Measurements from ENCODE around the gene CHCHD1. TPM values are rescaled to one million over a fixed set of nuclear protein-coding genes. Genes with fewer than 3 reads are reported as not detected.

The CHCHD1 gene
- polyA plus RNA-seq, 3 donors = 15.0 to 85.0 (median 72.3) TPM

DNA sequence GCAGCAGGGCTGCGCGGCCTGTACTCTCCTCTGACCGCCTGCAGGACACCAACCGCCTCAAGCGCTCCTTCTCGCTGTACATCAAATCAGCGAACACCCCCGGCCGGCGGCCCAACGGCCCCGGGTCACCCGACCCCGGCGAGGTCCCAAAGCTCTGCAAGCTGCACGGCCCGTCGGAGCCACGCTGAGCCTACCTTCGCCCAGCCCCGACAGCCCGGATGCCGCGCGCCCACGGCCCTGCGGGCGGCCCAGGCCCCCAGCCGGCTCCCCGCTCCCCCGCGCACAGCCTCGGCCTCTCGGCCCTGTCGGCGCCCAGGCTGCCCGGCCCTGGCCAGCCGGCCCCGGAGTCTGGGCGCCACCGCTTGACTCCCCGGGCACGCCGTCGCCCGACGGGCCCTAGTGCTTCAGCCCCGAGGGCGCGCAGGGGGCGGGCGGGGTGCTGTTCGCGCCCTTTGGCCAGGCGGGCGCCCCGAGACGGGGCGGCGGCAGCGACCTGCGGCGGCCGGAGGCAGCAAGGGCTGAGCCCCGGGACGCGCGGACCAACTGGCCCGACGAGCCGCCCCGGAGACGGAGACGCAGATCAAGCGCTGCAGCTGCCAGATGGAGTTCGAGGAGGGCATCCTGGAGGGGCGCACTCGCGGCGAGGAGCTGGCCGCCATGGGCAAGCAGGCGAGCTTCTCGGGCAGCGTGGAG lies 48.8 kb upstream of the CHCHD1 start:
- Histone ChIP-seq H3K9ac (ENCODE audit: insufficient read depth, low read length, poor library complexity, severe bottlenecking) (no peak overlapping the region), H3K9me3 (replicated peaks in 1 of 2; ENCODE audit: control insufficient read depth in 1 of 2, insufficient read depth in 1 of 2, low read length in 2 of 2) (no peaks in the 10 kb centered on the region), H3K27ac (ENCODE audit: low read depth in 1 of 2, low read length in 2 of 2) (no peak overlapping the region), H3K4me3 (replicated peaks in 1 of 3; ENCODE audit: low read depth in 2 of 3, low read length in 3 of 3) (no peak overlapping the region), H3K79me2 (ENCODE audit: insufficient read depth, low read length) (peaks cover 40% of the 10 kb centered on the region), H3K27me3 (ENCODE audit: control insufficient read depth in 2 of 2, insufficient read depth in 2 of 2, low read length in 2 of 2) (no peaks in the 10 kb centered on the region), H3K36me3 (replicated peaks in 1 of 2; ENCODE audit: control insufficient read depth in 1 of 2, insufficient read depth in 2 of 2, low read length in 2 of 2) (peaks cover 17 to 36% of the 10 kb centered on the region in 2 donors), H2AFZ (ENCODE audit: insufficient read depth, low read depth, low read length, poor library complexity, severe bottlenecking) (no peak overlapping the region), H4K20me1 (ENCODE audit: insufficient read depth, low read length) (no peaks in the 10 kb centered on the region), H3K4me2 (replicated peaks; ENCODE audit: extremely low read depth, low read length, poor library complexity, severe bottlenecking) (no peak overlapping the region), H3K4me1 (ENCODE audit: control insufficient read depth in 1 of 2, insufficient read depth in 2 of 2, low read length in 2 of 2) (peaks cover 5 to 11% of the 10 kb centered on the region in 2 donors)
- H3K4me1 Mint-ChIP-seq = peaks cover 8% of the 10 kb centered on the region
- intact Hi-C loops (cut with micrococcal nuclease) = no loop called here
- H3K4me3 Mint-ChIP-seq = no peak overlapping the region
- WGBS (ENCODE audit: insufficient coverage) = 97% methylated on average over 64 of the region's 84 CpGs
- peaks cover 0 to 1% (median 0%) of the 10 kb centered on the region in 3 donors for H3K27me3 Mint-ChIP-seq (ENCODE audit: low read depth in 3 of 3)
- H3K36me3 Mint-ChIP-seq = peaks cover 21 to 31% of the 10 kb centered on the region in 2 donors
- no peak for DNase-seq
- TF ChIP-seq, protein P1, sequence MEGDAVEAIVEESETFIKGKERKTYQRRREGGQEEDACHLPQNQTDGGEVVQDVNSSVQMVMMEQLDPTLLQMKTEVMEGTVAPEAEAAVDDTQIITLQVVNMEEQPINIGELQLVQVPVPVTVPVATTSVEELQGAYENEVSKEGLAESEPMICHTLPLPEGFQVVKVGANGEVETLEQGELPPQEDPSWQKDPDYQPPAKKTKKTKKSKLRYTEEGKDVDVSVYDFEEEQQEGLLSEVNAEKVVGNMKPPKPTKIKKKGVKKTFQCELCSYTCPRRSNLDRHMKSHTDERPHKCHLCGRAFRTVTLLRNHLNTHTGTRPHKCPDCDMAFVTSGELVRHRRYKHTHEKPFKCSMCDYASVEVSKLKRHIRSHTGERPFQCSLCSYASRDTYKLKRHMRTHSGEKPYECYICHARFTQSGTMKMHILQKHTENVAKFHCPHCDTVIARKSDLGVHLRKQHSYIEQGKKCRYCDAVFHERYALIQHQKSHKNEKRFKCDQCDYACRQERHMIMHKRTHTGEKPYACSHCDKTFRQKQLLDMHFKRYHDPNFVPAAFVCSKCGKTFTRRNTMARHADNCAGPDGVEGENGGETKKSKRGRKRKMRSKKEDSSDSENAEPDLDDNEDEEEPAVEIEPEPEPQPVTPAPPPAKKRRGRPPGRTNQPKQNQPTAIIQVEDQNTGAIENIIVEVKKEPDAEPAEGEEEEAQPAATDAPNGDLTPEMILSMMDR (IDR thresholded peaks at IDR 0.05) = no peak
- H3K27ac Mint-ChIP-seq = no peak overlapping the region
- H3K9me3 Mint-ChIP-seq = peaks cover 0 to 2% (median 0%) of the 10 kb centered on the region in 7 donors

DNA sequence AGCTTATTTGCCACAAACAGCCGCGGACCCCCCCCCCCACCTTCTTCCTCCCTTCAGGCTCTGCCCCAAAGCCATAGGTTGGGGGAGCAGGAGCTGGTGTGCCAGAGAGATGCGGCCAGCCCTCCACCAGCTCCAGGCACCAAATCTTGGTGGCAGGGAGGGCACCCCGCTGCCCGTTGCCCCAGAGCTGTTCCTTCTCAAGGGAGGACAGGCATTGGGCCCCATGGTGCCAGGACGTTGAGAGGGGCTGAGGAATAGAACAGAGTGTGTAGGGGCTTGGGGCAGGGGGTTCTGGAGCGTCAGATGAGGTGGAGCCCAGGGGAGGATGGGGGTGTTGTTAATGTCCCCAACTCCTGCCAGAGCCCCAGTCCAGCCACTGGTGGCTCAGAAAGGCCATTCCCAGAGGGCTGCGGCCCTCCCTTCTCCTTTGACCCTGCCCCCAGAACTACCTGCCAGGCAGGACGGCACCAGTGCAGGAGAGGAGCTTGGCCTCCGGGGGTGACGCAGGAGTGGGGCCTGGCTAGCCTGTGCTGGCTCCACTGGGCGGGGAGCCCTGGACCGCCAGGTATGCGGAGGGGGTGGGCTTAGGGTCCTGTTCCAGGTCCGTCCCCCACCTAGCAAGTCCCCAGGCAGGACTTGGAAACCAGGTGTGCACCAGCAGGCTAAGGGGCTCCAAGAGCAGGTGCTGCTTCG lies 47.7 kb upstream of the CHCHD1 start:
- Histone ChIP-seq H3K9me3 (replicated peaks in 1 of 2; ENCODE audit: control insufficient read depth in 1 of 2, insufficient read depth in 1 of 2, low read length in 2 of 2) (no peaks in the 10 kb centered on the region), H3K79me2 (ENCODE audit: insufficient read depth, low read length) (peaks cover 40% of the 10 kb centered on the region), H3K9ac (ENCODE audit: insufficient read depth, low read length, poor library complexity, severe bottlenecking) (no peak overlapping the region), H3K4me1 (ENCODE audit: control insufficient read depth in 1 of 2, insufficient read depth in 2 of 2, low read length in 2 of 2) (peaks cover 3 to 11% of the 10 kb centered on the region in 2 donors), H4K20me1 (ENCODE audit: insufficient read depth, low read length) (no peaks in the 10 kb centered on the region), H3K27me3 (ENCODE audit: control insufficient read depth in 2 of 2, insufficient read depth in 2 of 2, low read length in 2 of 2) (no peaks in the 10 kb centered on the region), H3K27ac (ENCODE audit: low read depth in 1 of 2, low read length in 2 of 2) (no peak overlapping the region), H3K4me2 (replicated peaks; ENCODE audit: extremely low read depth, low read length, poor library complexity, severe bottlenecking) (no peak overlapping the region), H2AFZ (ENCODE audit: insufficient read depth, low read depth, low read length, poor library complexity, severe bottlenecking) (no peak overlapping the region), H3K36me3 (replicated peaks in 1 of 2; ENCODE audit: control insufficient read depth in 1 of 2, insufficient read depth in 2 of 2, low read length in 2 of 2) (peaks cover 17 to 34% of the 10 kb centered on the region in 2 donors), H3K4me3 (replicated peaks in 1 of 3; ENCODE audit: low read depth in 2 of 3, low read length in 3 of 3) (no peak overlapping the region)
- intact Hi-C loops (cut with micrococcal nuclease) = no loop called here
- DNase-seq = no peak
- no peak overlapping the region for H3K4me3 Mint-ChIP-seq
- WGBS (ENCODE audit: insufficient coverage) = 96% methylated on average over 12 of the region's 16 CpGs
- H3K27me3 Mint-ChIP-seq (ENCODE audit: low read depth in 3 of 3) = peaks cover 0 to 1% (median 0%) of the 10 kb centered on the region in 3 donors
- H3K9me3 Mint-ChIP-seq = peaks cover 0 to 2% (median 0%) of the 10 kb centered on the region in 7 donors
- peaks cover 8% of the 10 kb centered on the region for H3K4me1 Mint-ChIP-seq
- TF ChIP-seq, protein P1 (IDR thresholded peaks at IDR 0.05) = no peak
- H3K27ac Mint-ChIP-seq = peak overlapping the region in 1 of 7 donors; percentile 18
- H3K36me3 Mint-ChIP-seq = peaks cover 17 to 39% of the 10 kb centered on the region in 2 donors
